Measurements from ENCODE around the gene TFIP11. TPM values are rescaled to one million over a fixed set of nuclear protein-coding genes. Genes with fewer than 3 reads are reported as not detected.

TFIP11 gene
- total RNA-seq, 3 donors from 2014 or later: 27.5 to 34.5 (median 29.0) TPM

DNA sequence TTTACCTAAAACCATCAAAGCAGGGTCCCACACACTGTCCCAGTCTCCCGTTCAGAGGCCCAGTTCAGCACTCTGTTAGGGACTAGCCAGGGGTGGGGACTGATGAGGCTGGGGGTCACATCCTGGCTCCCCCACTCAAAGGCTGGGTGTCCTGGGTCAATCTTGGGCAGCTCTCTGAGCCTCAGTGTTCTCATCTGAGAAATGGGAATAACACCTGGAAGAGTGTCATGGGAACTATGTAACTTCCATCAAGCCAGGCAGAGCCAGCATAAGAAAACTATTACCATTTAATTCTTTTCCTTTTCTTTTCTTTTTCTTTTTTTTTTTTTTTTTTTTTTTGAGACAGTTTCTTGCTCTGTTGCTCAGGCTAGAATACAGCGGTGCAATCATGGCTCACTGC, 39.3 kb upstream of the TFIP11 start:
- no peak for DNase-seq (ENCODE audit: low spot score in 2 of 2)
- no peak overlapping the region for H3K4me3 ChIP-seq
- intact Hi-C loops (cut with DNase I; ENCODE audit: low total_unique reads): no loop called here
- H3K27ac ChIP-seq: no peak overlapping the region
- no peaks in the 10 kb centered on the region for H3K9me3 ChIP-seq
- H3K36me3 ChIP-seq: no peaks in the 10 kb centered on the region
- H3K4me1 ChIP-seq: no peaks in the 10 kb centered on the region
- TF ChIP-seq POLR2A (IDR thresholded peaks at IDR 0.05): no peak
- TF ChIP-seq, protein P1, sequence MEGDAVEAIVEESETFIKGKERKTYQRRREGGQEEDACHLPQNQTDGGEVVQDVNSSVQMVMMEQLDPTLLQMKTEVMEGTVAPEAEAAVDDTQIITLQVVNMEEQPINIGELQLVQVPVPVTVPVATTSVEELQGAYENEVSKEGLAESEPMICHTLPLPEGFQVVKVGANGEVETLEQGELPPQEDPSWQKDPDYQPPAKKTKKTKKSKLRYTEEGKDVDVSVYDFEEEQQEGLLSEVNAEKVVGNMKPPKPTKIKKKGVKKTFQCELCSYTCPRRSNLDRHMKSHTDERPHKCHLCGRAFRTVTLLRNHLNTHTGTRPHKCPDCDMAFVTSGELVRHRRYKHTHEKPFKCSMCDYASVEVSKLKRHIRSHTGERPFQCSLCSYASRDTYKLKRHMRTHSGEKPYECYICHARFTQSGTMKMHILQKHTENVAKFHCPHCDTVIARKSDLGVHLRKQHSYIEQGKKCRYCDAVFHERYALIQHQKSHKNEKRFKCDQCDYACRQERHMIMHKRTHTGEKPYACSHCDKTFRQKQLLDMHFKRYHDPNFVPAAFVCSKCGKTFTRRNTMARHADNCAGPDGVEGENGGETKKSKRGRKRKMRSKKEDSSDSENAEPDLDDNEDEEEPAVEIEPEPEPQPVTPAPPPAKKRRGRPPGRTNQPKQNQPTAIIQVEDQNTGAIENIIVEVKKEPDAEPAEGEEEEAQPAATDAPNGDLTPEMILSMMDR (IDR thresholded peaks at IDR 0.05): no peak
- no peak for TF ChIP-seq POLR2AphosphoS5 (IDR thresholded peaks at IDR 0.05)
- H3K27me3 ChIP-seq: no peaks in the 10 kb centered on the region

DNA sequence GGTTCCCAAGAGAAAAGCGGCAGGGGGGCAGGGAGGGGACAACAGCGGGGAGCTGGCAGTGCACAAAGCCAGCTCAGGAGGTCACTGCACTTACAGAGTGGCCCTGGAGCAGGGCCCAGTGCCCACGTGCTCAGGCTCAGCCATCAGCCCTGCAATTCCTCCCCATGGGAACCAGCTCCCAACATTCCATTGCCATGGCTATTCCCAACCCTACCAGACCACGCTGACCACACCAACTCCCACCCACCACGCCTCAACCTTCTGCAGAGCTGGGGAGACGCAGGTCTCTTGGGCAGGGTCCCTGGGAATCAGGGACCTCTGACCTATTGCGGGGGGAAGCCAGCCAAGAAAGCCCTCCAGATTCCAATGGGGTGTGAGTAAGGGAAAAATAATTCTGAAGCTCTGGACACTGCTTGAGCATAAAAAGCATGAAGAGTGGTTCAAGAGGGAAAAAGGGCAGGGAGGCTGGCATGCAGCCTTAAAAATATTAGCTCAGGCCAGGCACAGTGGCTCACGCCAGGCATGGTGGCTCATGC, 38.3 kb upstream of the TFIP11 start:
- Histone ChIP-seq H3K27me3 (no peaks in the 10 kb centered on the region), H3K9me3 (no peaks in the 10 kb centered on the region), H3K27ac (no peak overlapping the region), H3K4me1 (no peaks in the 10 kb centered on the region), H3K36me3 (no peaks in the 10 kb centered on the region), H3K4me3 (no peak overlapping the region)
- intact Hi-C loops (cut with DNase I; ENCODE audit: low total_unique reads): no loop called here
- no peak for DNase-seq (ENCODE audit: low spot score in 2 of 2)
- TF ChIP-seq POLR2AphosphoS5 (IDR thresholded peaks at IDR 0.05) (no peak), POLR2A (IDR thresholded peaks at IDR 0.05) (no peak)
- TF ChIP-seq, protein P1 (IDR thresholded peaks at IDR 0.05): no peak

DNA sequence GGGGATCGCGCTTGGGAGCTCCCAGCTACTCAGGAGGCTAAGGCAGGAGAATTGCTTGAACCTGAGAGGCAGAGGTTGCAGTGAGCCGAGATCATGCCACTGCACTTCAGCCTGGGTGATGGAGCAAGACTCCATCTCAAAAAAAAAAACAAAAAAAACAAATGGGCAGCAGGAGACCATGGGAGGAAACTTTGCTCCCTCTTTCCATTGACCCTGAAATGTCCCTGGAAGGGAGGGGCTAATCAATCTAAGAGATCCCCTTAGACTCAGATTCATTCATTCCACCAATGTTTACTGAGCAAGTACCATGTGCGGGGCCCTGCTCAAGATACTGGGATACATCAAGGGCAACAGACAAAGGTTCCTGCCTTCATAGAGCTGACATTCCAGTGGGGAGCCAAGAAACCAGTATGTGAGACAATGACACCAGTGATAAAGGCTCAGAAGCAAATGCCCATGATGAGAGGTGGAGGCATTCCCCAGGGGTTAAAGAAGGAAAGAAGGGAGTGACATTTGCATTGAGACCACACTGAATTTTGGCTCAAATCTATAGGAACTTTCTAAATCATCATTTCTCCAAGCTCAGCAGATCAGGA, 37.7 kb upstream of the TFIP11 start:
- Histone ChIP-seq H3K4me1 (no peaks in the 10 kb centered on the region), H3K4me3 (no peak overlapping the region), H3K27ac (no peak overlapping the region), H3K27me3 (no peaks in the 10 kb centered on the region), H3K9me3 (no peaks in the 10 kb centered on the region), H3K36me3 (no peaks in the 10 kb centered on the region)
- DNase-seq (ENCODE audit: low spot score in 2 of 2): no peak
- intact Hi-C loops (cut with DNase I; ENCODE audit: low total_unique reads): loop anchor here (5.0 kb wide), 1 partner anchor 88 kb away; no protein-coding TSS in a partner anchor
- TF ChIP-seq POLR2AphosphoS5 (IDR thresholded peaks at IDR 0.05) (no peak), POLR2A (IDR thresholded peaks at IDR 0.05) (no peak)
- TF ChIP-seq, protein P1 (IDR thresholded peaks at IDR 0.05): no peak

DNA sequence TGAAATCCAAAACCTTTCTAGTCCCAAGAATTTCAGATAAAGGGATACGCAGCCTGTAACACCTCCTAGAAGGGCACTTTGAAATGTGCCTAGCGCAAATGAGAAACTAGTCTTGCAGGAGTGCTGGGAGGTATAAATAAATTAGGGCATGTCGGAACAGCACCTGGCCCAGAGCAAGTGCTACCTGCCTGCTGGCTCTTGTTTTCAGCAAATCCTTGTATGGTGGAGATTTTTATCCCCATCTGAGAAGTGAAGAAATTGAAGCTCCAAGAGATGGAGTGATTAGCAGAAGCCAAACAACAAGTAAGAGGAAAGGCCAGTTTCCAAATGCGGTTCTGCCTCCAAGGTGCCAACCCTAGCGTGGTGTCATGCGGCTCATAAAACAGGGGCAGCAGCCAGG, 36.7 kb upstream of the TFIP11 start:
- Histone ChIP-seq H3K4me1 (no peaks in the 10 kb centered on the region), H3K9me3 (no peaks in the 10 kb centered on the region), H3K27ac (peak overlapping the region; percentile 70 to 80), H3K4me3 (no peak overlapping the region), H3K36me3 (no peaks in the 10 kb centered on the region), H3K27me3 (no peaks in the 10 kb centered on the region)
- TF ChIP-seq POLR2A (IDR thresholded peaks at IDR 0.05) (no peak), POLR2AphosphoS5 (IDR thresholded peaks at IDR 0.05) (peak in 1 of 3 donors; percentile 43)
- TF ChIP-seq, protein P1 (IDR thresholded peaks at IDR 0.05): no peak
- intact Hi-C loops (cut with DNase I; ENCODE audit: low total_unique reads): loop anchor here (5.0 kb wide), 1 partner anchor 87 kb away; no protein-coding TSS in a partner anchor
- peak in 1 of 2 donors; percentile 60 for DNase-seq (ENCODE audit: low spot score in 2 of 2)

DNA sequence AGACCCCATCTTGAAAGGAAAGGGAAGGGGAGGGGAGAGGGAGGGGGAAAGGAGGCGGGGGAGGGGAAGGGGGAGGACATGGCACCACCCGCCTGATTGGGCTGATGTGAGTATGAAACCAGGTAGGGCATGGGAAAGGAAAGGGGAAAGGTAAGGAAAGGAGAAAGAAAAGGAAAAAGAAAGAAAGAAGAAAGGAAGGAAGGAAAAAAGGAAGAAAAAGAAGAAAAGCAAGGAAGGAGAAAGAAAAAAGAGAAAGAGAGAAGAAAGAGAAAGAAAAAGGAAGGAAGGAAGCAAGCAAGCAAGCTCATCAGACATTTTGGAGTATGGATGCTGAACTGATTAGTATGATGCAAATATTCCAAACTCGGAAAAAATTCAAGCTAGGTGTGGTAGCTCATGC, 36.0 kb upstream of the TFIP11 start:
- Histone ChIP-seq H3K27ac (peak overlapping the region in 1 of 2 donors; percentile 80), H3K27me3 (no peaks in the 10 kb centered on the region)
- intact Hi-C loops (cut with DNase I; ENCODE audit: low total_unique reads): loop anchor here (5.0 kb wide), 1 partner anchor 86 kb away; no protein-coding TSS in a partner anchor

More for the DNA sequence above, 36.0 kb upstream of the TFIP11 start:
- Histone ChIP-seq H3K4me3 (no peak overlapping the region), H3K9me3 (no peaks in the 10 kb centered on the region), H3K36me3 (no peaks in the 10 kb centered on the region), H3K4me1 (no peaks in the 10 kb centered on the region)
- TF ChIP-seq, protein P1 (IDR thresholded peaks at IDR 0.05): no peak
- TF ChIP-seq POLR2A (IDR thresholded peaks at IDR 0.05): no peak
- TF ChIP-seq POLR2AphosphoS5 (IDR thresholded peaks at IDR 0.05): no peak
- no peak for DNase-seq (ENCODE audit: low spot score in 2 of 2)
